Stimulated activated CD4-positive, alpha-beta T cell treated with anti-CD3 and anti-CD28 coated beads, Interleukin-12 subunit alpha, Interleukin-12 subunit beta, amount 100 ng/mL, for 24 hours (primary cell): Measurements from ENCODE around the gene GBX2.

ENCODE experiments used
- DNase-seq, 2 experiments: peaks; one replicate each; pipeline ENCODE4 v3.0.0-alpha.2; 2020; ENCODE audit warnings: low read depth in 2 of 2

The GBX2 gene

GRCh38 chr2:236180831-236181453 is 12.8 kb upstream of the GBX2 start:
- DNase-seq = peak in 1 of 2 experiments; percentile 38

- no peak for DNase-seq
Measured at GRCh38 chr2:236180076-236180816, 12.1 kb upstream of the GBX2 start.

- DNase-seq = no peak
Measured at GRCh38 chr2:236179236-236180075, 11.3 kb upstream of the GBX2 start.

GRCh38 chr2:236178890-236179235 is 10.7 kb upstream of the GBX2 start:
- no peak for DNase-seq

GRCh38 chr2:236177967-236178889 is 10.0 kb upstream of the GBX2 start:
- peak in 1 of 2 experiments; percentile 40 for DNase-seq

- DNase-seq = peak in 1 of 2 experiments; percentile 38
Measured at GRCh38 chr2:236177604-236177966, 9.4 kb upstream of the GBX2 start.

GRCh38 chr2:236176951-236177350 is 8.8 kb upstream of the GBX2 start:
- no peak for DNase-seq

- DNase-seq = no peak
Measured at GRCh38 chr2:236176417-236176816, 8.2 kb upstream of the GBX2 start.

- DNase-seq = no peak
Measured at GRCh38 chr2:236175548-236176150, 7.5 kb upstream of the GBX2 start.

GRCh38 chr2:236173729-236174607 is 5.8 kb upstream of the GBX2 start:
- no peak for DNase-seq

GRCh38 chr2:236173036-236173728 is 5.0 kb upstream of the GBX2 start:
- no peak for DNase-seq

- DNase-seq = no peak
Measured at GRCh38 chr2:236172255-236173035, 4.3 kb upstream of the GBX2 start.

GRCh38 chr2:236171680-236172254 is 3.6 kb upstream of the GBX2 start:
- DNase-seq = no peak

- DNase-seq = no peak
Measured at GRCh38 chr2:236171181-236171679, 3.0 kb upstream of the GBX2 start.

- DNase-seq = no peak
Measured at GRCh38 chr2:236170590-236171165, 2.5 kb upstream of the GBX2 start.

GRCh38 chr2:236169741-236170589 is 1.8 kb upstream of the GBX2 start:
- no peak for DNase-seq

- no peak for DNase-seq
Measured at GRCh38 chr2:236169151-236169721, 1.1 kb upstream of the GBX2 start.
